ENCODE data around the gene TBC1D10A. TPM values are rescaled to one million over a fixed set of nuclear protein-coding genes. Genes with fewer than 3 reads are reported as not detected.

Gene TBC1D10A
- total RNA-seq, 1 donor from 2014 or later, result 5.0 TPM

GRCh38 chr22:30362651-30363281 lies 36.0 kb upstream of the TBC1D10A start:
- no peak for DNase-seq
- Mint-ChIP-seq H3K4me1 (ENCODE audit: low read depth, unreplicated experiment) (peaks cover 20% of the 10 kb centered on the region), H3K9me3 (ENCODE audit: unreplicated experiment) (peaks cover 5% of the 10 kb centered on the region), H3K4me3 (ENCODE audit: unreplicated experiment) (no peak overlapping the region), H3K27me3 (ENCODE audit: unreplicated experiment) (no peaks in the 10 kb centered on the region), H3K36me3 (ENCODE audit: unreplicated experiment) (peaks cover 4% of the 10 kb centered on the region), H3K27ac (ENCODE audit: unreplicated experiment) (peak overlapping the region; percentile 76)
- TF ChIP-seq CTCF (IDR thresholded peaks at IDR 0.05; ENCODE audit: partially characterized antibody, unreplicated experiment), result no peak

GRCh38 chr22:30361916-30362650 lies 35.3 kb upstream of the TBC1D10A start:
- Mint-ChIP-seq H3K27ac (ENCODE audit: unreplicated experiment) (peak overlapping the region; percentile 76), H3K9me3 (ENCODE audit: unreplicated experiment) (peaks cover 7% of the 10 kb centered on the region), H3K36me3 (ENCODE audit: unreplicated experiment) (peaks cover 4% of the 10 kb centered on the region), H3K27me3 (ENCODE audit: unreplicated experiment) (peaks cover 3% of the 10 kb centered on the region), H3K4me1 (ENCODE audit: low read depth, unreplicated experiment) (peaks cover 20% of the 10 kb centered on the region), H3K4me3 (ENCODE audit: unreplicated experiment) (no peak overlapping the region)
- no peak for TF ChIP-seq CTCF (IDR thresholded peaks at IDR 0.05; ENCODE audit: partially characterized antibody, unreplicated experiment)
- no peak for DNase-seq

DNA sequence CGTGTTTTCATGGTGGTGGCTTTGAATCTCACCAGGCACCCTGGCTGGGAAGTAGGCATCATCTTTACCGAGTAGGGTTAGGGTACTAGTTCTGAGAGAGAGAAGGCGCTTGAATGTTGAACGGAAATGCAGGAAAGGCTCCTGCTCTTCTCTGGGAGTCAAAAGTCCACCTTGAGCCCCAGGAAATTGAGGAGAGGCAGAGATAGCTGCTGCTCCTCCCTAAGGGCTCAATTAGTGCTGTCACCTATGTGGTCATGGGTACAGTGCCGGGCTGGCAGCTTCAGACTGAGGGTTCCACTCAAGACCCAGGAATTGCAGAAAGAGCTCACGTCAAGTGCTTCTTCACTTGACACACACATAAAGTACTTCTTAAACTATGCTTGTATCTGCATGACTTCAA lies 31.8 kb upstream of the TBC1D10A start:
- no peak for TF ChIP-seq CTCF (IDR thresholded peaks at IDR 0.05; ENCODE audit: partially characterized antibody, unreplicated experiment)
- peaks cover 10% of the 10 kb centered on the region for H3K27me3 Mint-ChIP-seq (ENCODE audit: unreplicated experiment)
- peak overlapping the region; percentile 97 for H3K4me3 Mint-ChIP-seq (ENCODE audit: unreplicated experiment)
- DNase-seq, result no peak
- H3K27ac Mint-ChIP-seq (ENCODE audit: unreplicated experiment), result peak overlapping the region; percentile 94
- H3K9me3 Mint-ChIP-seq (ENCODE audit: unreplicated experiment), result peaks cover 8% of the 10 kb centered on the region
- no peaks in the 10 kb centered on the region for H3K36me3 Mint-ChIP-seq (ENCODE audit: unreplicated experiment)
- peaks cover 35% of the 10 kb centered on the region for H3K4me1 Mint-ChIP-seq (ENCODE audit: low read depth, unreplicated experiment)

DNA sequence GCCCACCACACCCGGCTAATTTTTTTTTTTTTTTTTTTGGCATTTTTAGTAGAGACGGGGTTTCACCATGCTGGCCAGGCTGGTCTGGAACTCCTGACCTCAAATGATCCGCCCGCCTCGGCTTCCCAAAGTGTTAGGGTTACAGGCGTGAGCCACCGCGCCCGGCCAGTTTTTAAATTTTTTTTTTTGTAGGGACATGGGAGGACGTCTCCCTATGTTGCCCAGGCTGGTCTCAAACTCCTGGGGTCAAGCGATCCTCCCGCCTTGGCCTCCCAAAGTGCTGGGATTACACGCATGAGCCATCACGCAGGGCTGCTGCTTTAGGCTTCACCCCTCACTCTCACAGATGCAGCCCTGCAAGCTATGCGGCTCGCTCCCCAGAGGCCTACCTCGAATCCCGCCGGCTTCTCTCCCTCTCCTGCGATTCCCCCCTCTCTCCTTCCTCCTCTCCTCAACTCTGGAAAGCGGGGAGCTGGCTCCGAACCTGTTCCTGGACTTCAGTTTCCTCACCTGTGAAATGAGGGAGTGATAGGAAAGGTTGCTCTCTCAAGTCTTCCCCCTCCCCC lies 31.0 kb upstream of the TBC1D10A start:
- peak; percentile 45 for DNase-seq
- no peaks in the 10 kb centered on the region for H3K36me3 Mint-ChIP-seq (ENCODE audit: unreplicated experiment)
- H3K4me3 Mint-ChIP-seq (ENCODE audit: unreplicated experiment), result peak overlapping the region; percentile 97

More for the DNA sequence above, 31.0 kb upstream of the TBC1D10A start:
- TF ChIP-seq CTCF (IDR thresholded peaks at IDR 0.05; ENCODE audit: partially characterized antibody, unreplicated experiment), result no peak
- peaks cover 31% of the 10 kb centered on the region for H3K4me1 Mint-ChIP-seq (ENCODE audit: low read depth, unreplicated experiment)
- H3K9me3 Mint-ChIP-seq (ENCODE audit: unreplicated experiment), result peaks cover 8% of the 10 kb centered on the region
- H3K27ac Mint-ChIP-seq (ENCODE audit: unreplicated experiment), result peak overlapping the region; percentile 94
- H3K27me3 Mint-ChIP-seq (ENCODE audit: unreplicated experiment), result peaks cover 10% of the 10 kb centered on the region
